ENCODE measurements around the gene HSP90AB1.

HSP90AB1 gene

GRCh38 chr6:44257753-44258324 is 10.9 kb downstream of the HSP90AB1 start:
- Histone ChIP-seq H3K27ac (ENCODE audit: low read depth, low read length) (peak overlapping the region; percentile 44; the same call in 1 of the 2 replicates), H3K79me2 (ENCODE audit: control insufficient read depth, insufficient read depth, low read length, unreplicated experiment) (peaks cover 12% of the 10 kb centered on the region), H2AFZ (ENCODE audit: low read length, unreplicated experiment) (peak overlapping the region; percentile 81), H3K4me3 (ENCODE audit: low read depth, low read length) (peak overlapping the region; percentile 93), H3K4me1 (ENCODE audit: control insufficient read depth, insufficient read depth, low read length, unreplicated experiment) (peaks cover 27% of the 10 kb centered on the region), H3K36me3 (ENCODE audit: insufficient read depth, low read length) (peaks cover 11% of the 10 kb centered on the region; the same call in 1 of the 2 replicates), H3K27me3 (ENCODE audit: insufficient read depth, low read length) (no peaks in the 10 kb centered on the region)

GRCh38 chr6:44258325-44258863 is 11.5 kb downstream of the HSP90AB1 start:
- Histone ChIP-seq H3K4me1 (ENCODE audit: control insufficient read depth, insufficient read depth, low read length, unreplicated experiment) (peaks cover 31% of the 10 kb centered on the region), H3K27me3 (ENCODE audit: insufficient read depth, low read length) (no peaks in the 10 kb centered on the region), H3K79me2 (ENCODE audit: control insufficient read depth, insufficient read depth, low read length, unreplicated experiment) (peaks cover 12% of the 10 kb centered on the region), H3K36me3 (ENCODE audit: insufficient read depth, low read length) (0 out of 2 replicates have a peak, but pooled peaks cover 6% of the 10 kb centered on the region), H3K27ac (ENCODE audit: low read depth, low read length) (no peak overlapping the region), H2AFZ (ENCODE audit: low read length, unreplicated experiment) (no peak overlapping the region), H3K4me3 (ENCODE audit: low read depth, low read length) (no peak overlapping the region)

GRCh38 chr6:44258921-44259320 is 12.0 kb downstream of the HSP90AB1 start:
- H3K4me3 ChIP-seq (ENCODE audit: low read depth, low read length) = no peak overlapping the region
- H3K27me3 ChIP-seq (ENCODE audit: insufficient read depth, low read length) = no peaks in the 10 kb centered on the region
- no peak overlapping the region for H3K27ac ChIP-seq (ENCODE audit: low read depth, low read length)
- peaks cover 31% of the 10 kb centered on the region for H3K4me1 ChIP-seq (ENCODE audit: control insufficient read depth, insufficient read depth, low read length, unreplicated experiment)
- peaks cover 17% of the 10 kb centered on the region for H3K79me2 ChIP-seq (ENCODE audit: control insufficient read depth, insufficient read depth, low read length, unreplicated experiment)
- H3K36me3 ChIP-seq (ENCODE audit: insufficient read depth, low read length) = 0 out of 2 replicates have a peak, but pooled peaks cover 6% of the 10 kb centered on the region
- H2AFZ ChIP-seq (ENCODE audit: low read length, unreplicated experiment) = no peak overlapping the region

- no peaks in the 10 kb centered on the region for H3K27me3 ChIP-seq (ENCODE audit: insufficient read depth, low read length)
- H3K36me3 ChIP-seq (ENCODE audit: insufficient read depth, low read length) = 0 out of 2 replicates have a peak, but pooled peaks cover 4% of the 10 kb centered on the region
- peaks cover 26% of the 10 kb centered on the region for H3K4me1 ChIP-seq (ENCODE audit: control insufficient read depth, insufficient read depth, low read length, unreplicated experiment)
- H3K27ac ChIP-seq (ENCODE audit: low read depth, low read length) = no peak overlapping the region
- no peak overlapping the region for H2AFZ ChIP-seq (ENCODE audit: low read length, unreplicated experiment)
- peaks cover 25% of the 10 kb centered on the region for H3K79me2 ChIP-seq (ENCODE audit: control insufficient read depth, insufficient read depth, low read length, unreplicated experiment)
- no peak overlapping the region for H3K4me3 ChIP-seq (ENCODE audit: low read depth, low read length)
Measured at GRCh38 chr6:44260011-44260410, 13.1 kb downstream of the HSP90AB1 start.

- no peak overlapping the region for H3K4me3 ChIP-seq (ENCODE audit: low read depth, low read length)
- no peak overlapping the region for H3K27ac ChIP-seq (ENCODE audit: low read depth, low read length)
- no peaks in the 10 kb centered on the region for H3K27me3 ChIP-seq (ENCODE audit: insufficient read depth, low read length)
- H2AFZ ChIP-seq (ENCODE audit: low read length, unreplicated experiment) = no peak overlapping the region
- peaks cover 21% of the 10 kb centered on the region for H3K4me1 ChIP-seq (ENCODE audit: control insufficient read depth, insufficient read depth, low read length, unreplicated experiment)
- H3K36me3 ChIP-seq (ENCODE audit: insufficient read depth, low read length) = no peaks in the 10 kb centered on the region
- peaks cover 24% of the 10 kb centered on the region for H3K79me2 ChIP-seq (ENCODE audit: control insufficient read depth, insufficient read depth, low read length, unreplicated experiment)
Measured at GRCh38 chr6:44260451-44261297, 13.8 kb downstream of the HSP90AB1 start.

GRCh38 chr6:44261581-44261980 is 14.7 kb downstream of the HSP90AB1 start:
- no peaks in the 10 kb centered on the region for H3K36me3 ChIP-seq (ENCODE audit: insufficient read depth, low read length)
- H2AFZ ChIP-seq (ENCODE audit: low read length, unreplicated experiment) = no peak overlapping the region
- peaks cover 15% of the 10 kb centered on the region for H3K79me2 ChIP-seq (ENCODE audit: control insufficient read depth, insufficient read depth, low read length, unreplicated experiment)
- H3K27ac ChIP-seq (ENCODE audit: low read depth, low read length) = no peak overlapping the region
- H3K4me1 ChIP-seq (ENCODE audit: control insufficient read depth, insufficient read depth, low read length, unreplicated experiment) = peaks cover 16% of the 10 kb centered on the region
- no peaks in the 10 kb centered on the region for H3K27me3 ChIP-seq (ENCODE audit: insufficient read depth, low read length)
- H3K4me3 ChIP-seq (ENCODE audit: low read depth, low read length) = no peak overlapping the region

- Histone ChIP-seq H2AFZ (ENCODE audit: low read length, unreplicated experiment) (no peak overlapping the region), H3K27ac (ENCODE audit: low read depth, low read length) (no peak overlapping the region), H3K27me3 (ENCODE audit: insufficient read depth, low read length) (no peaks in the 10 kb centered on the region), H3K79me2 (ENCODE audit: control insufficient read depth, insufficient read depth, low read length, unreplicated experiment) (peaks cover 12% of the 10 kb centered on the region), H3K36me3 (ENCODE audit: insufficient read depth, low read length) (no peaks in the 10 kb centered on the region), H3K4me3 (ENCODE audit: low read depth, low read length) (peak overlapping the region; percentile 82), H3K4me1 (ENCODE audit: control insufficient read depth, insufficient read depth, low read length, unreplicated experiment) (peaks cover 14% of the 10 kb centered on the region)
Measured at GRCh38 chr6:44262467-44263353, 15.8 kb downstream of the HSP90AB1 start.

GRCh38 chr6:44263354-44264100 is 16.6 kb downstream of the HSP90AB1 start:
- Histone ChIP-seq H3K4me3 (ENCODE audit: low read depth, low read length) (peak overlapping the region; percentile 82), H3K79me2 (ENCODE audit: control insufficient read depth, insufficient read depth, low read length, unreplicated experiment) (peaks cover 12% of the 10 kb centered on the region), H2AFZ (ENCODE audit: low read length, unreplicated experiment) (no peak overlapping the region), H3K36me3 (ENCODE audit: insufficient read depth, low read length) (no peaks in the 10 kb centered on the region), H3K27ac (ENCODE audit: low read depth, low read length) (no peak overlapping the region), H3K4me1 (ENCODE audit: control insufficient read depth, insufficient read depth, low read length, unreplicated experiment) (peaks cover 11% of the 10 kb centered on the region), H3K27me3 (ENCODE audit: insufficient read depth, low read length) (peaks cover 4% of the 10 kb centered on the region; the same call in 1 of the 2 replicates)

GRCh38 chr6:44264154-44265006 is 17.5 kb downstream of the HSP90AB1 start:
- H3K4me3 ChIP-seq (ENCODE audit: low read depth, low read length) = peak overlapping the region; percentile 82
- H3K27me3 ChIP-seq (ENCODE audit: insufficient read depth, low read length) = peaks cover 13% of the 10 kb centered on the region
- peaks cover 12% of the 10 kb centered on the region for H3K79me2 ChIP-seq (ENCODE audit: control insufficient read depth, insufficient read depth, low read length, unreplicated experiment)
- no peaks in the 10 kb centered on the region for H3K36me3 ChIP-seq (ENCODE audit: insufficient read depth, low read length)
- H3K4me1 ChIP-seq (ENCODE audit: control insufficient read depth, insufficient read depth, low read length, unreplicated experiment) = peaks cover 11% of the 10 kb centered on the region
- no peak overlapping the region for H2AFZ ChIP-seq (ENCODE audit: low read length, unreplicated experiment)
- peak overlapping the region; percentile 43; the same call in 1 of the 2 replicates for H3K27ac ChIP-seq (ENCODE audit: low read depth, low read length)
